NCI-H128 (cell line): ENCODE results near the gene GUK1.

Experiments
- DNase-seq: peaks from one replicate; lab custom pipeline; 2025; ENCODE audit not compliant: unreplicated experiment; lab: John Stamatoyannopoulos, UW

The GUK1 gene

DNA sequence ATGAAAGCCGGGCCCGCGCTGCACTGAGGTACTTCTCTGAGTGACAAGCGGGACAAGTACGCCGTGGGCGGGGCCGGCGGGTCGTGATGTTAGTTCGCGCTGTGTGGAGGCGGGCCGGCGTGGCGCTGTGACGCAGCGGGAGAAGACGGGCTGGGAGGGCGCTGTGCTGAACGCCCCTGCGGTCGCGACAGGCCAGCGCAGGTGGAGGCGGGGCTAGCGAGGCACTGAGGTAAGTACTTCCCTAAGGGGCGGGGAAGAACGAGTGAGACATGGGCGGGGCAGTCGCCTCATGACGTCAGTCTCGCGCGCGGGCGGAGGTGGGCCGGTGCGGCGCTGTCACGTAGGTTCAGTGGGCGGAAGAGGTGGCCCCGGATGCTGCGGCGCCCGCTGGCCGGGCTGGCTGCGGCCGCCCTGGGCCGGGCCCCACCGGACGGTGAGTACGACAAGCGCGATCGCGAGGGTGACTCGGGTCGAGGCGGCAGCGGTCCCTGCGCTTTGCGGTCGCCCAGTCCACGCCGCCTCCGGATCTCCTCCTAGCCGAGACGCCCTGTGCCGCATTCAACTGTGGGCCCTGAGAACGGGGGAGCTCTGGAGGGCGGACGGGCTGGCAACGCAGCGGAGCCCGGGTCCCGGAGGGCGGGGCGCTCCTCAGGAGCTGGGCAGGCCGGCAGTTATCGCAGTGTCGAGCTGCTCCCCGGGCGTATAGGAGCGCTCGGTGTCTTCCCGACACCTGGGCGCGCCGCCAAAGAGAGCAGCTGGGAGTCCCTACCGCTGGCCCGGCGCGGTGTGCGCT lies at the start of gene GUK1:
GUK1 (plus strand) TSS at position 349 of the 793 bp plus-strand sequence; CDS start at position 373, 24 bp downstream.
- DNase-seq = peak; percentile 98

DNA sequence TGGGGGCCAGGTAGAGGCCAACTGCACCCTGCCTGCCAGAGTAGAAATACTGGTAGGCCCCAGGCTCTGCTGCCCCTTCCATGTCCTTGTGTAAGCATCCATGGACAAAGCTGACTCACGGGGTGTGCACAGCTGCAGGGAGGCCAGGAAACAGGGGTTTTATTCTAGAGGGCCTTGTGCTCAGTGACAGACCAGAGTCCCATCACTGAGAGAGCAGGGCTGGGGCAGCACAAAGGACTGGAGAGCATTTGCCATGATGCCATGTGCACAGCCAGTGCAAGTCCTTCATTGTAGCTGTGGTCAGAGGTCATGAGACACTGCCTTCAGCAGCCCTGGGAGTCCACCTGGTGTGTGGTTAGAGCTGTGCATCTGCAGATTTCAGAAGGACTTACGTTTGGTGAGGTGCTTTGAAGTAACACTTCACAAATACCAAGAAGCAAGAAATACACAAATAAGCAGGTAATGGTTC lies 49.4 kb upstream of the GUK1 start:
- DNase-seq = no peak

GRCh38 chr1:228091084-228091483 lies 49.0 kb upstream of the GUK1 start:
- no peak for DNase-seq

DNA sequence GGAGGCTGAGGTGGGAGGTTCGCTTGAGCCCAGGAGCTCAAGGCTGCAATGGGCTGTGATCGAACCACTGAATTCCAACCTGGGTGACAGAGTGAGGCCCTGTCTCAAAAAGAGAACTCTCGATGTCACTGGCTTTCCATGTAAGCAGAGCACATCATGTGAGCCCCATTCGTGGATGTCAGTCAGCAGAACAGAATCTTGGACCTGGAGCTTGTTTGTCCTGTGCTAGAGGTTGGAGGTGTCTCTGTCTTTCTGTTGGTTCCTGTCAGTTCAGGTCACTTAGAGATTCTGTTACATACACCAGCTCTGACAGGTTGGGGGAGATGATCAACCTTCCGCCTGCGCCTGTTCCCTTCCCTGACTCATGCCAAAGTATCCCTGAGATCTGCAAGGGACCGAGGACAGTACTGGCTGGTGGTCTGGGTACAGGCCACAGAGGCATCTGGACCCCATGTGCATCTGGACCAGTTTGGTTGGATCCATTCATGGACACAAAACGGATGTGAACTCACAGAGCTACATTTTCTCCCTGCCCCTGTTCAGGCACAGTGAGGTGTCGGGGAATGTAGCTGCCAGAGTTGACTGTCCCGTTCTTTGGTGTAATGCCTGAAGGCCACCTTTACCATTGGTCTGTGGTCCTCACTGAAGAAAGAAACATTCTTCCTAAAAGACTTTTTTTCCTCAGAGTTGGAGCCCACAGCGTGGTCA lies 47.6 kb upstream of the GUK1 start:
- no peak for DNase-seq

DNA sequence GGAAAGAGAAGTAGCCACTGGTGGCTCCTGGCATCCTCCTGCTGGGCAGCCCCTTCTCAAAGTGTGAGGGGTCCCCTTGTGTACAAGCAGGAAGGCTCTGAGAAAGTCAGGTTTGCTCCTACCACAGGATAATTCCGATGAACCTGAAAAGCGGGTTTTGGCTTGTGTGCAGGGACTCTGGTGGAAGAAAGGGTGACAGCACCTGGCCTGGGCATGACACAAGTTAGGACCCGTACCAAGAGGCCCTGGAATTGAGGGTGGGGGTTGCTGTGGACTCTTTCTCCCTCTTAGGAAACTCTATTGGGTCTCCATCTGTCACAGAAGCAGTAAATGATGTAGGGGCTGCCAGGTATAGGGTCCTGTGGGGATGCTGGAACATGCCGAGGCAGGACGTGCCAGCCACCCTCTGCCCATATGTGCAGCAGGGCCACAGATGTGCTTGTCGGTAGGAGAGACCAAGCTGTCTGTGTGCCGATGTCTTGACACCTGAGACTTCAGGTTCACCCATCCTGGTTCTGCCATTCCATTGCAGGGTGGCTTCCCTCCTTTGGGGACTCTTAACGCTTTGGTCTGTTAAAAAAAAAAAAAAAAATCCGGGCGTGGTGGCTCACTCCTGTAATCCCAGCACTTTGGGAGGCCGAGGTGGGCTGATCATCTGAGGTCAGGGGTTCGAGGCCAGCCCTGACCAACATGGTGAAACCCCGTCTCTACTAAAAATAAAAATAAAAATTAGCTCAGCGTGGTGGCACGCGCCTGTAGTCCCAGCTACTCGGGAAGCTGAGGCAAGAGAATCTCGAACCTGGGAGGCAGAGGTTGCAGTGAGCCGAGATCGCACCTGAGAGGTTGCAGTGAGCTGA lies 46.8 kb upstream of the GUK1 start:
- no peak for DNase-seq

- no peak for DNase-seq
Observed at GRCh38 chr1:228094432-228095016, 45.6 kb upstream of the GUK1 start.

DNA sequence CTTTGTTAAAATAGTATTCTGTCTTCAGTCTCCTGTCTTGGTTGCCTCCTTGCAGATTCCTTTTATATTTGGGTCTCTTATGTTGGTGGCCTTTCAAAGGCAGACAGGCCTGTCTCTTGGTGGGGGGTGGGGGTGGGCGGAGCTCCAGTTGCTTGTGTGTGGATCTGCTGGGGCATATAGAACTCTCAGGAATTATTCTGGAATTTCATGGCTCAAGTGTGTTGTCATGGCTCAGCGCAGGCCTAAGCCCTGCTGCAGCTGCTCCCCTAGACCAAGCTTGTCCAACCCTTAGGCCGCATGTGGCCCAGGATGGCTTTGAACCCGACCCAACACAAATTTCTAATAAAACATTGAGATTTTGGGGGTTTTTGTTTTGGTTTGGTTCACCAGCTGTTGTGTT lies 44.9 kb upstream of the GUK1 start:
- DNase-seq = no peak

- DNase-seq = no peak
Observed at GRCh38 chr1:228095938-228096337, 44.1 kb upstream of the GUK1 start.

- no peak for DNase-seq
Observed at GRCh38 chr1:228096416-228097332, 43.4 kb upstream of the GUK1 start.

- DNase-seq = no peak
Observed at GRCh38 chr1:228097333-228098081, 42.6 kb upstream of the GUK1 start.

DNA sequence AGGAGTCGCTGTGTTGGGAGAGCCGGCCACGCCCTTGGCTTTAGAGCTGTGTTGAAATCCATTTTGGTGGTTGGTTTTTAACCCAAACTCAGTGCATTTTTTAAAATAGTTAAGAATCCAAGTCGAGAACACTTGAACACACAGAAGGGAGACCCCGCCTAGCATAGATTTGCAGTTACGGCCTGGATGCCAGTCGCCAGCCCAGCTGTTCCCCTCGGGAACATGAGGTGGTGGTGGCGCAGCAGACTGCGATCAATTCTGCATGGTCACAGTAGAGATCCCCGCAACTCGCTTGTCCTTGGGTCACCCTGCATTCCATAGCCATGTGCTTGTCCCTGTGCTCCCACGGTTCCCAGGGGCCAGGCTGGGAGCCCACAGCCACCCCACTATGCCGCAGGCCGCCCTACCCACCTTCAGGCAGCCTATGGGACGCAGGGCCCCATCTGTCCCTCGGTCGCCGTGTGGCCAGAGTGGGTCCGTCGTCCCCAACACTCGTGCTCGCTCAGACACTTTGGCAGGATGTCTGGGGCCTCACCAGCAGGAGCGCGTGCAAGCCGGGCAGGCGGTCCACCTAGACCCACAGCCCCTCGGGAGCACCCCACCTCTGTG lies 41.7 kb upstream of the GUK1 start:
- no peak for DNase-seq

DNA sequence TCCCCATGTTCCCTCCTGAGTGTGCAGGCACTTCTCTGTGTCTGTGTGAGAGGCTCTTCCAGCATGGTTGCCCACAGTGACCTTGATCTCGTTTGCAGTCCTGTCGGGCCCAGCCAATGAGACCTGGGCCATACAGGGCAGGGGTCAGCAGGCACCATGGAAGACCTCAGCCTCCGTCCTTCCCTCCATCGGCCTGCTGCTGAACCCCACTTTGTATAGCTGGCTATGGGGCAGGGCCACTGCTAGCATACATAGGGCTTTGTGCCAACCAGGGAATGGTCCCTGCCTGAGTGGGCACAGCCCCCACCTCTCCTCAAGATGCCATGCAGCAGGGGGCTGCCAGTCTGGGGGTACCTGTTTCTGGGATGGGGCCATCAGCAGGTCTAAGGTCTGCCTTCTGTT lies 40.7 kb upstream of the GUK1 start:
- no peak for DNase-seq

GRCh38 chr1:228100822-228101613 lies 39.1 kb upstream of the GUK1 start:
- DNase-seq = no peak

DNA sequence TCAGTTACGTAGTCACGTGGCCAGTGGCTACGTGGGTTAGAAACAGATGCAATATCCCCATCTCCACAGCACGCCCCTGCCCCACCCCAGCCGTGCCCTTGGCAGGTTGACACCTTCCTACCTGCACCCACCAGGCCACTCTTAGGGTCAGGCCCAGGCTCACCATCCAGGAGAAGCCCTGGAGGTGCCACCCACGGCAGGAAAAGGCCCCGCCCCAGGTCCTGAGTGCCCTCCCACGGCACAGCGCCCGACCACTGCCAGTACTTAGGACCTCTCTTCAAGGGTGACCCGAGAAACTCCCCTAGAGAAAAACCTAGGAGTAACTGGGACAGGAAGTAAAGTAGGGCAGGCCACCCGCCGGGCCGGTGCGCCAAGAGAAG lies 38.5 kb upstream of the GUK1 start:
- DNase-seq = no peak

DNA sequence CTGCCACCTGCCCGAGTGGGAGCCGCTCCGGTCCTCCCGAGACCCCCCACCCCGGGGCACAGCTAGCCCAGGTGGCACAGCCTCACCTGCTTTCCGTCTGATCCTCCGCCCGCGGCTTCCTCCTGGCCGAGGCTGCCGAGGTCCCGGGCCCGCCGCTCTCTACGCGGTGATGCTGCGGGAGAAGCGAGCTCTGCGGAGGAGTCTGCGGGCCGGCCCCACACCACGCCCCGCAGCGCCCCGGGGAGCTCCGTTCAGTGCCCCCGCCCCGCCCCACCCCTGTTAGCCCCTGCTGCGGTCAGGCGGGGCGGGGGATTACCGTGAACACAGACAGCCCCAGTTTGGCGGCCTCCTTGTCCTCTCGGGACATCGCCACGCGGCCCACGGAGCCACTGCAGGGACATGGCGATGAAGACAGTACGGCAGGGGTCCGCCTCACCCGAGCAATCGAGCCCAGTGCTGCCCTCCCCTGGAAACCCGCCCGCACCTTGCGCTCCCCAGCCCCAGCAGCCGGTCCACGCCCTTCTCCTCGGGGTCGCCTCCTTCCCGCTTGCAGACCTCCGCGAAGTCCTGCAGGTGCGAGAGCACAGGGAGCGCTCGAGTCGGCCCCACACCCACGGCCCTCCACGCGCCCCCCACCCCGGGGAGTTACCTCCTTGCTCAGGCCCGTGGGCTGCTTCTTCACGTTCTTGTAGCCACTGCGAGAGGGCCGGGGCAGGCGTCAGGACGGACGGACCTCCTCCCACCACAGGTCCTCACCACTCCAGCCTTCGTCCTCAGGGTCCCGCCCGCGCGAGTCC lies 37.9 kb upstream of the GUK1 start:
- DNase-seq = no peak

DNA sequence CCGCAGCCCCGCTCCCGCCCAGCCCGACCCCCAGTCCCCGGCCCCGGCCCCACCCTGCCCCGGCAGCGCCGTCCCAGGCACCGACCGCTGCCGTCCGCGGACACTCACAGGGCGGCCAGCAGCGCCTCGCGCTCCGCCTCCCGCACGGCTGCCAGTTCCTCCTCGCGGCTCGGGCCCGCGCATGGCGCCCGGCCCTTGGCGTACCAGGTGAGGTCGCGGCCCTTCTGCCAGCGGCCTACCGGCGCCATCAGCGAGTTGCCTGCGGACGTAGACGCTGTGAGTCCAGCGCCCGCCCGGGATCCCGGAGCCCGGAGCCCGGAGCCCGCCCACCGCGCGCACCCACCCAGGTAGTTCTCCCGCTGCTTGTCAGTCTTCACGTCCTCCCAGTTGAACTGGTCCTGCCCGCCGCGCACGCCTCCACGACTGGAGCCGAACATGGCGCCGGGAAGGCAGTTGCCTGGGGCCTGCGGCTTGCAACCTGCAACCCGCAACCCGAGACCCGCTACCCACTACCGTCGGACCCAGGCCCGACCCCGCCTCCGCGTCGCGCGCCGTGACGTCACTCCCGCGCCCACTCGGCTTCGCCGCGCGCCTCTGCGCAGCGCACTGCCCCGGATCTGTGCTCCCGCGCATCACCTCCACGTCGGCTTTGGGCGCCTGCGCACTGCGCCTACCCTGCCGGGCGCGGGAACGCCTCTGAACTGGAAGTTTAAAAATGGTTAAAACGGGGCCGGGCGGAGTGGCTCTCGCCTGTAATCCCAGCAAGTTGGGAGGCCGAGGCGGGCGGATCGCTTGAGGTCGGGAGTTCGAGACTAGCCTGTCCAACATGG lies 37.1 kb upstream of the GUK1 start, which contains the start of gene C1orf35:
C1orf35 (minus strand) TSS at position 535 of the 830 bp plus-strand sequence; CDS start at position 437, 98 bp downstream.
- peak; percentile 89 for DNase-seq
